Spleen (tissue), 11 donors: ENCODE data around the gene WNK1. TPM values are rescaled to one million over a fixed set of nuclear protein-coding genes. Genes with fewer than 3 reads are reported as not detected.

Experiments used
- DNase-seq: peaks from one replicate; pipeline ENCODE4 v3.0.0-alpha.2; 2020
- H3K27ac ChIP-seq, 8 donors: fragments of 200-600 bp; sonication (generic) in 7 of 8; 1 replicate in 4 of 8; 2 replicates in 4 of 8; pipeline versions ENCODE4 v1.5.0 to v1.8.0; 2016 to 2021; ENCODE audit warnings: inconsistent platforms in 4 of 8, mild to moderate bottlenecking in 4 of 8, moderate library complexity in 1 of 8
- H3K27me3 ChIP-seq, 7 donors: fragments of 200-600 bp; sonication (generic) in 6 of 7; replicated peaks in 1 of 7; 1 replicate in 4 of 7; 2 replicates in 3 of 7; pipeline versions ENCODE4 v1.5.0 to v1.8.0; 2016 to 2021; ENCODE audit warnings: inconsistent platforms in 3 of 7, mild to moderate bottlenecking in 1 of 7
- H3K36me3 ChIP-seq, 6 donors: fragments of 200-600 bp; sonication (generic) in 5 of 6; 1 replicate in 4 of 6; 2 replicates in 2 of 6; pipeline versions ENCODE4 v1.5.0 to v1.8.0; 2016 to 2021; ENCODE audit warnings: inconsistent platforms in 2 of 6
- H3K4me1 ChIP-seq, 6 donors: fragments of 200-600 bp; sonication (generic) in 5 of 6; 1 replicate in 3 of 6; 2 replicates in 3 of 6; pipeline versions ENCODE4 v1.5.0 to v1.8.0; 2016 to 2021; ENCODE audit warnings: inconsistent platforms in 3 of 6
- H3K4me3 ChIP-seq, 8 donors: fragments of 200-600 bp; sonication (generic) in 7 of 8; 1 replicate in 4 of 8; 2 replicates in 4 of 8; pipeline versions ENCODE4 v1.5.0 to v1.8.0; 2016 to 2021; ENCODE audit warnings: inconsistent platforms in 4 of 8, mild to moderate bottlenecking in 4 of 8, moderate library complexity in 2 of 8
- H3K9me3 ChIP-seq, 8 donors: fragments of 200-600 bp; sonication (generic) in 7 of 8; 1 replicate in 4 of 8; 2 replicates in 4 of 8; pipeline versions ENCODE4 v1.5.0 to v1.8.0; 2016 to 2021; ENCODE audit warnings: inconsistent platforms in 4 of 8
- CTCF ChIP-seq, 11 experiments: fragments of 200-600 bp in 7 of 11; fragments of 450-650 bp in 4 of 11; sonication (generic) in 4 of 11; IDR thresholded peaks in 8 of 11; conservative IDR thresholded peaks in 3 of 11; 1 replicate in 7 of 11; 2 replicates in 4 of 11; pipeline versions ENCODE4 v1.4.0 to v1.8.0; 2016 to 2021; ENCODE audit warnings: antibody characterized with exemption in 11 of 11, inconsistent platforms in 4 of 11, mild to moderate bottlenecking in 1 of 11
- POLR2A ChIP-seq, 3 donors: fragments of 450-650 bp; IDR thresholded peaks; one replicate each; pipeline ENCODE4 v1.5.1; 2017; ENCODE audit warnings: antibody characterized with exemption in 3 of 3, mild to moderate bottlenecking in 1 of 3
- POLR2AphosphoS5 ChIP-seq, 3 donors: sonication (generic); formaldehyde crosslinking; IDR thresholded peaks; one replicate each; pipeline ENCODE4 v1.5.1; 2017; ENCODE audit warnings: antibody characterized with exemption in 3 of 3
- WGBS, 5 donors: extraction: QIAGEN DNeasy Blood & Tissue Kit in 3 of 5; methylation state at CpG; one replicate each; pipeline versions ENCODE4 v1.1.5 to v1.1.7; 2013 to 2018; 5-methylcytosine and 5-hydroxymethylcytosine counted together
- intact Hi-C: fragments of 100-400 bp; cut with DNase I; formaldehyde crosslinking; loops from one replicate; pipeline ENCODE4 v1.15.0; 2023; ENCODE audit warnings: low total_unique reads
- polyA plus RNA-seq, 3 donors: library from polyadenylated mRNA; stranded (reverse); fragments of 200-250 nt; gene quantifications; one replicate each; pipeline ENCODE4 v1.2.1, GENCODE V29; 2013
- total RNA-seq, 7 donors: library from RNA; depleted of rRNA in 3 of 7; stranded (reverse); fragments of >200 nt in 3 of 7; fragmentation: NEBNext Ultra II Directional in 4 of 7; extraction: Animal tissue kit (Norgen Biotek cat#: 25700) in 4 of 7; gene quantifications; one replicate each; pipeline versions ENCODE4 v1.1.0 to v1.2.1, GENCODE V29; 2016 to 2021
- donor health status: healthy with polysubstance abuse.
- donor health status: DM: no; HTN: no; CAD: no; lungs with moderate emphysema.
- donor health status: DM: no; HTN: no; CAD: no.
- donor health status: Bipolar disorder and iron deficiency.
- donor health status: healthy.
- donor health status: DM: no; HTN: no; CAD: no.
- donor health status: DM: yes; HTN: yes; CAD: no.

The WNK1 gene
- total and polyA plus RNA-seq, 10 donors = 8.8 to 261 (median 202) TPM

- H3K4me1 ChIP-seq = peaks cover 35 to 100% (median 54%) of the 10 kb centered on the region in 6 donors
- peaks cover 0 to 13% (median 3%) of the 10 kb centered on the region in 6 donors for H3K36me3 ChIP-seq
- H3K27me3 ChIP-seq = no peaks in the 10 kb centered on the region
- no peak overlapping the region for H3K27ac ChIP-seq
- intact Hi-C loops = no loop called here
- no peak overlapping the region for H3K4me3 ChIP-seq
- TF ChIP-seq POLR2A (IDR thresholded peaks at IDR 0.05) (no peak), CTCF (IDR thresholded peaks at IDR 0.05 in 8 of 11, conservative IDR thresholded peaks at IDR 0.05 in 3 of 11) (no peak), POLR2AphosphoS5 (IDR thresholded peaks at IDR 0.05) (no peak)
- 85 to 94% (median 94%) methylated on average over 1 of the region's 1 CpG for WGBS, 5 donors
- no peaks in the 10 kb centered on the region for H3K9me3 ChIP-seq
- DNase-seq = no peak
Observed at GRCh38 chr12:765840-766239, 13.5 kb downstream of the WNK1 start.

GRCh38 chr12:768434-768833 is 16.1 kb downstream of the WNK1 start:
- Histone ChIP-seq H3K36me3 (peaks cover 0 to 7% (median 0%) of the 10 kb centered on the region in 6 donors), H3K4me1 (peaks cover 43 to 100% (median 78%) of the 10 kb centered on the region in 6 donors), H3K4me3 (no peak overlapping the region), H3K9me3 (no peaks in the 10 kb centered on the region), H3K27ac (peak overlapping the region in 2 of 8 donors; percentile 48 to 56), H3K27me3 (no peaks in the 10 kb centered on the region)
- whole genome bisulfite sequencing, 5 donors = 86 to 100% (median 93%) methylated on average over 1 of the region's 1 CpG
- DNase-seq = no peak
- TF ChIP-seq POLR2AphosphoS5 (IDR thresholded peaks at IDR 0.05) (no peak), POLR2A (IDR thresholded peaks at IDR 0.05) (no peak), CTCF (IDR thresholded peaks at IDR 0.05 in 8 of 11, conservative IDR thresholded peaks at IDR 0.05 in 3 of 11) (no peak)
- intact Hi-C loops = no loop called here

- no peak for DNase-seq
- intact Hi-C loops = no loop called here
- Histone ChIP-seq H3K36me3 (peaks cover 0 to 7% (median 0%) of the 10 kb centered on the region in 6 donors), H3K9me3 (no peaks in the 10 kb centered on the region), H3K27ac (peak overlapping the region in 4 of 8 donors; percentile 16 to 56 (median 43)), H3K27me3 (no peaks in the 10 kb centered on the region), H3K4me3 (peak overlapping the region in 1 of 8 donors; percentile 11), H3K4me1 (peaks cover 42 to 100% (median 86%) of the 10 kb centered on the region in 6 donors)
- TF ChIP-seq POLR2A (IDR thresholded peaks at IDR 0.05) (no peak), CTCF (IDR thresholded peaks at IDR 0.05 in 8 of 11, conservative IDR thresholded peaks at IDR 0.05 in 3 of 11) (no peak), POLR2AphosphoS5 (IDR thresholded peaks at IDR 0.05) (no peak)
- 31 to 44% (median 40%) methylated on average over 2 of the region's 2 CpGs for WGBS, 5 donors
Observed at GRCh38 chr12:770479-770878, 18.1 kb downstream of the WNK1 start.

- Histone ChIP-seq H3K36me3 (no peaks in the 10 kb centered on the region), H3K4me1 (peaks cover 42 to 100% (median 89%) of the 10 kb centered on the region in 6 donors), H3K27me3 (no peaks in the 10 kb centered on the region), H3K27ac (no peak overlapping the region), H3K4me3 (no peak overlapping the region), H3K9me3 (no peaks in the 10 kb centered on the region)
- no peak for DNase-seq
- TF ChIP-seq POLR2AphosphoS5 (IDR thresholded peaks at IDR 0.05) (no peak), CTCF (IDR thresholded peaks at IDR 0.05 in 8 of 11, conservative IDR thresholded peaks at IDR 0.05 in 3 of 11) (no peak), POLR2A (IDR thresholded peaks at IDR 0.05) (no peak)
- WGBS, 5 donors = 82 to 90% (median 84%) methylated on average over 5 of the region's 5 CpGs
- intact Hi-C loops = no loop called here
Observed at GRCh38 chr12:772056-772697, 19.8 kb downstream of the WNK1 start.
